NOMO-1 treated with DMSO at 0.1 percent for 48 hours (cell line): ENCODE data around the gene STK32C.
"Not testable (repeated sequence)": the region's sequence is repeated elsewhere in the genome, so short reads cannot be mapped to it uniquely, and the experiment has no call there.

Experiments used
- DNase-seq: peaks from one replicate; lab custom pipeline; 2025; ENCODE audit not compliant: unreplicated experiment; lab: John Stamatoyannopoulos, UW

Gene STK32C

DNA sequence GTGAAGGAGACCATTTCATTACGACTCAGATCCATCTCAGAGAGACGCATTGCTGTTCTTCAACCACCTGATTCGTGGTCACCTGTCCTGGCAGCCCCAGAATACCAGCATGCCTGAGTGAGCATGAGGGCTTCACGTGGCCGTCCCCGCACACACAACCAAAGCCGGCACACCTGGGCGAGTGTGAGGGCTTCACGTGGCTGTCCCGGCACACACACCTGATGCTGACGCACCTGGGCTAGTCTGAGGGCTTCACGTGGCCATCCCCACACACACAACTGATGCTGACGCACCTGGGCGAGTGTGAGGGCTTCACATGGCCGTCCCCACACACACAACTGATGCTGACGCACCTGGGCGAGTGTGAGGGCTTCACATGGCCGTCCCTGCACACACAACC lies 86.8 kb downstream of the STK32C start:
- DNase-seq = not testable (repeated sequence)

- DNase-seq = no peak
These were observed 87.7 kb downstream of the STK32C start for GRCh38 chr10:132220061-132220460.

- DNase-seq = no peak
These were observed 88.3 kb downstream of the STK32C start for GRCh38 chr10:132219486-132219885.

GRCh38 chr10:132216441-132216840 lies 91.3 kb downstream of the STK32C start:
- not testable (repeated sequence) for DNase-seq

DNA sequence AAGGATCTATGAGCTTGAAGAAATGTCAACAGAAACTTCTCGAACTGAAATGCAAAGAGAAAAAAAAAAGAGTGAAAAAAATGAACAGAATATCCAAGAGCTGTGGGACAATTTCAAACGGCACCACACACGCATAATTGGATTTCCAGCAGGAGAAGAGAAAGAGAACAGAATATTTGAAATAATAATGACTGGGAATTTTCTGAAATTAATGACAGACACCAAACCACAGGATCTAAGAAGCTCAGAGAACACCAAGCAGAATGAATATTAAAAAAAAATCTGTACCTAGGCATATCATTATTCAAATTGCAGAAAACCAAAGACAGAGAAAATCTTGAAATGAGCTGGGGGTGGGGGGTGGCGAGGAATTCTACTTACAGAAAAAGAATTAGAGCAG lies 93.8 kb downstream of the STK32C start:
- DNase-seq = no peak

DNA sequence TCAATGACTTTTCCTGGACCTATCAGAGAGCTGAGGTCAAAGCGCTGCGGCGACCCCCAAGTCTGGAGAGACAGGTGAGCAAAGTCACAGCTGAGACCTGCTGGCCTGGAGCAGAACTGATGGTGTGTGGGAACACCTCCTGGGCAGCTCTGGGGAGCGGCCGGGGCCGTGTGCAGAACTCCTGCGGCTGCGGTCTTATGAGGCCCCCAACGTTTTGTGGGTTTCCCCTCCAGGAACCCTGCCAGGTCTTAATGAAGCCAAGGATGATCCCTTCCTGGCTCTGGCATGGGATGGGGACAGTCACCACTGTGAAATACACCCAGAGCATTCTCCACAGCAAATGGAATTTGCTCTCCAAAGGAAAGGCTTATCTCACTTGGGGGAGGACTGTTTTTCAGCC lies 94.9 kb downstream of the STK32C start:
- DNase-seq = no peak

- DNase-seq = no peak
These were observed 96.5 kb downstream of the STK32C start for GRCh38 chr10:132211246-132211645.

DNA sequence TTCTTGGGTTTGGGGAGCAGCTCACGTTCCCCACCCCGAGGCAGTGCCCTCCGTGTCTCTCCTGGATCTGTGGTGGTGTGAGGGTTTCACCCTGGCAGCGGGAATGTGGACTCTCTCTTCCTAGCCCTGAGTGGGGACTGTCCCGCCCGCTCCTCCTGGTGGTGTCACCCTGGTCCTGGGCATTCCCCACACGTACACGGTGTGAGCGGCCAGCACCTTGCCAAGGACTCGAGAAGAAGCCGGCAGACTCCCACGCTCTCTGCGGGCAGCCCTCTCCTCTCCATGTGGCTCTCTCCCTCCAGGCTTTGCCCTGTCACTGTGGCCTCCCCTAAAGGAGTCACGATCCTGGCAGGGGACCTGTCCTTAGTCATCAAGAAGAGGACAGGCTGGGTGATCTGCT lies 97.0 kb downstream of the STK32C start:
- DNase-seq = no peak

- no peak for DNase-seq
These were observed 97.7 kb downstream of the STK32C start for GRCh38 chr10:132209978-132210530.

- DNase-seq = no peak
These were observed 98.6 kb downstream of the STK32C start for GRCh38 chr10:132209130-132209529.

- no peak for DNase-seq
These were observed 99.2 kb downstream of the STK32C start for GRCh38 chr10:132208462-132209050.

DNA sequence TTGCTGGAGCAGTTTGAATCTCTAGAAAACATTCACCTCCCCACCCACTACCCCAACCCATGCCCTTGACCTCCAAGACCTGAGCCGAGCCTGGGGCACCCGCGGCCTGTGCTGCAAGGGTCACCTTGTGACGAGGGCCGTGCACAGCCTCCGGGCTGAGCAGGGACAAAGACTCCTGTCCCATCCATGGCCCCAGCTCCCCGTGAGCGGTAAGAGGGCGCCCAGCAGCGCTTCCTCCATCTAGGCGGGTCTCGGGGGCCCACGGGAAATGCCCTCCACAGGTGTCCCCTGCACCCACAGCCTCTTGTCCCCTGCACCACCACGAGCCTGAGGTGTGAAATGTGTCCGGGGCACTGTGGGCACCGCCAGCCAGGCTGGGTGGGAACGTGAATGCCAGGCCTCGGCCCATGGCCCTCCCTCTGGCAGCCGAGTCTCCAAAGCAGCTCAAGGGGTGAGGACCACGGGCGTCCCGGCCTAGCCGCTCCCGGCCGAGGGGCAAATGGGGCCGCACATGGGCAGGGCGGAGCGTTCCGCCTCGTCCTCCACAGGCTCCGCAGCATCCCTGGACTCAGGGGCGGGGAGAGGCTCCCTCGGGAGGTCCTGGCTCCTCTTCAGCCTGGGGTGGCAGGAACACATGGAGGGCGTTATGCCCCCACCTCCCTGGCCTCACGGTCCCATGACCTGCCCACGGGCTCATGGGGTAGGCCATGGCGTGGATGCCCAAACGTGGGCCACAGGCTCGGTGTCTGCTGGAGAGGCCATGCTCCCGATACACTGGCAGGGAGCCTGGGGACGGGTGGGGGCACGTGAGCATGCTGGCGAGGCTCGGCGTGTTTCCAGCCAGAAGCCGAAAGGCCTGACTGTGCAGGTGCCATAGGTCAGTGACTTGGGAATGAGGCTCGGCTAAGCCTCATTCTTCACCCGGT lies 100.0 kb downstream of the STK32C start:
- DNase-seq = no peak

- DNase-seq = no peak
These were observed 100.8 kb downstream of the STK32C start for GRCh38 chr10:132206806-132207535.

GRCh38 chr10:132206377-132206745 lies 101.4 kb downstream of the STK32C start:
- no peak for DNase-seq

DNA sequence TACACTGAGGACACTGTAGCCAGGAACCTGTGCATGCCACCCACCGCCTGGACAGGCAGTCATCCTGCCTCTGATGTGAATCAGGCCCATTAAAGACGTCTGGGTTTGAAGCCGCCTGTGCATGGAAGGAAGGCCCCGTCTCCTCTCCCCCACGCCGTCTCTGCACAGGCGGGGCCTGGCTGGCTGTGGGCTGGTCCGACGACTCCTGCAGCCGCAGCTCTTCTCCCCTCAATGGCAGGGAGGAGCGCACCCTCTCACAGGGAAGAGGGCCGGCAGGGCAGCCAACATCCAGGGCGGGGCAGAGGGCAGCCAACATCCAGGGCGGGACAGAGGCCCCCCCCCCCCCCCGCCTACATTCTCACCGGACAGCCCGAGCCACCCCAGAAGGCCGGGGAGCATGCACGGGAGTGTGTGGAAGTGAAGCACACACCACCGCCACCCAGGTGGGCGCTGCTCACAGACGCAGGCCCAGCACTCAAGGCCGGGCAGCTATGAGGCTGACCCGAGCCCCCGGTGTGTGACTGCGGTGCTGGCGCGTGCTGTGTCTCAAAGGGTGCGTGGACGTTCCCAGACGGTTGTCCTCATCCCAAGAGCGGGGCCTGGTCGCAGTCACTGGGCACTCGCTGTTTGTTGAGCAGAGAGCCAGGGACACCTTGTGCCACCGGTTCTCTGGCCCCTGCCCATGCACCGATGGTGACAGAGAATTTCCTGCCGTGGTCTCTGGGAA lies 101.9 kb downstream of the STK32C start:
- no peak for DNase-seq

GRCh38 chr10:132204781-132205473 lies 102.8 kb downstream of the STK32C start:
- no peak for DNase-seq

DNA sequence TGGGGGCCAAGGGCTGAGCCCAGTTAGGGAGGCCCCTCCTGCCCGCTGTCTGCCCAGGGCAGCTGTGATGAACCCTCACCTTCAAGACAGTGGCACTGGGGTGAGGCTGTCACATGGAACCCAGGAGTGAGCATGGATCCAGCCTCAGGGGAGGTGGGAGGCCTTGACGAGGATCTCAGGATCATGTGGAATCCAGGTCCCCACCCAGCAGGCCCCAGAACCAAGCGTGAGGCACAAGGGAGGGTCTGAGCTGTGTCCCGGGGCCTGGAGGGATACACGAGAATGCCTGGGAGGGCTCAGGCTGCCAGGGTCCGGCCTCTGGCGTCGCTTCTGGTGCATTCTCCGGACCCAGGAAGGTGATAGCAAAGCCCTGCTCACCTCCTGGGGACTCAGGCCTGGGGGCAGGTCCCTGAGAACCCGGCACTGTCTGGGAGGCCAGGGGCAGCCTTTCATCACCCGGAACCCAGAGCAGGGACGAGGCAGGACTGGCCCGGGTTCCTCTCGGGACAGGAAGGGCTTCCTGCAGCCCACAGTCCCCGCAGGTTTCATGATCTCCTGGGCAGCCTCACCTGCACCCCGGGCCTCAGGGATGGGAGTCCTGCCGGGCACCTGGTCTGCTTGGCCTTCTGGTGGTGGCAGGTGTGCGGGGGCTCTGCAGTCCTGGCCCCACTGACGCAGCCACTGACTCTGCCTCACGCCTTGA lies 103.5 kb downstream of the STK32C start:
- no peak for DNase-seq

DNA sequence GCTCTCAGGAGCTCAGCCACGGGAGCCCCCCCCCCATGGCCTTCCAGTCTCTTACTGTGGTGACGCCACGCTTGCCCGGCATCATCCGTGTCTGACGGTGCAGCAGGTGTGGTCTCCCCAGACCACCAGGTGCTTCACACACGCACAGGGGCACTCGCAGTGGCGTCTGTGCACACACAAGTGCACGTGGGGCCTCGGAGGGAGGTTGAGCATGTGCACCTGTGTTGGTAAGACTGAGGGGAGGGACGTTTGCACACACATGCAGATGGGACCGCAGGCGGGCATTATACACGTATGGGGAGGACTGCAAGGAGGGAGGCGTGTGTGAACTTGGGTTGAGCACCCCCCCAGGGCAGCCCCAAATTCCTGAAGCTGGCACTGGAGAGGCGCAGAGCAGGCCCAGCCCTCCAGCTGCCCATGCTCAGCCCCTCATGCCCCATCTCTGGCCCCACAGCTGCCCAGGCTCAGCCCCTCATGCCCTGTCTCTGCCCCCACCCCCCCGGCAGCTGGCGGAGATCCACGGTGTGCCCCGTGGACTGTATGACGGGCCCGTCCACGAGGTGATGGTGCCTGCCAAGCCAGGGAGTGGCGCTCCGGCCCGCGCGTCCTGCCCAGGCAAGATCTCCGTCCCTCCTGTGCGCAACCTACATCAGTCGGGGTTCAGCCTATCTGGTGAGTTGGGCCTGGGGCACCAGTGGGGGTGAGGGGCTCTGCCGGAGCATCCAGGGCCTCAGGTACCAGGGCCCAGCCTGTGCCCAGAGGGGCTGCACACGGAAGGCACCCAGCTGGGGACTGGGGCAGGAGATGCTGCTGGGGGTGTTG lies 104.3 kb downstream of the STK32C start:
- DNase-seq = no peak
